GM12874 (cell line): ENCODE data around the gene LHPP.

Source experiments
- TF ChIP-seq, protein P1 (sequence below): IDR thresholded peaks from 2 replicates; pipeline ENCODE4 v1.5.1; 2011; ENCODE audit warnings: low read depth, mild to moderate bottlenecking, control low read depth, low read length, moderate library complexity; ENCODE audit not compliant: insufficient read depth

The LHPP gene

DNA sequence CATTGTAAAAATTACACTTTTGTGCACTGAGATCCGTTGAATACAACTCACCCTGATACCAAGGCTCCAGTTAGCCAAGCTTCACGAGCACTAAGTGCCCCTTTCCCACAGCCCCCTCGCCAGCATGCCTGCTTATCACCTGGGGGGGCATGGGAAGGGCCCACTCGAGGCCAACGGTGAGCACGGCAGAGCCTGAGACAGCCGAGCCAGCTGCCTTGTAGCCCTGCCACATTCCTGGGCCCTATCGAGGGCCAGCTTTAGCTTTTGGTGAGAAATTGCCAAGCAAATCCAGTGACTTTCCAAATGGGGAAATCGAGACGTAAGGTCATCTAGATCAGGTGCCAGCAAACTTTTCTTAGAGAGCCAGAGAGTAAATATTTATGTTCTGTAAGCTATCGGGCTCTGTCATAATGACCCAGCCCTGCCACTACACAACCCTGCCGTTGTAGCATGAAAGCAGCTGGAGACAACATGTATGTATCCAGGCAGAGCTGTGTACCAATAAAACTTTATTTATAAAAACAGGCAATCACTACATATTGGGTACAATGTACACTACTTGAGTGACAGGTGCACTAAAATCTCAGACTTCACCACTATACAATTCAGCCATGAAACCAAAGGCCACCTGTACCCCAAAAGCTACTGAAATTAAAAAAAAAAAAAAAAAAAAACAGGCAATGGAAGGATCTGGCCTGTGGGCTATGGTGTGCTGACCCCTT lies 198.9 kb downstream of the LHPP start:
- TF ChIP-seq, protein P1, sequence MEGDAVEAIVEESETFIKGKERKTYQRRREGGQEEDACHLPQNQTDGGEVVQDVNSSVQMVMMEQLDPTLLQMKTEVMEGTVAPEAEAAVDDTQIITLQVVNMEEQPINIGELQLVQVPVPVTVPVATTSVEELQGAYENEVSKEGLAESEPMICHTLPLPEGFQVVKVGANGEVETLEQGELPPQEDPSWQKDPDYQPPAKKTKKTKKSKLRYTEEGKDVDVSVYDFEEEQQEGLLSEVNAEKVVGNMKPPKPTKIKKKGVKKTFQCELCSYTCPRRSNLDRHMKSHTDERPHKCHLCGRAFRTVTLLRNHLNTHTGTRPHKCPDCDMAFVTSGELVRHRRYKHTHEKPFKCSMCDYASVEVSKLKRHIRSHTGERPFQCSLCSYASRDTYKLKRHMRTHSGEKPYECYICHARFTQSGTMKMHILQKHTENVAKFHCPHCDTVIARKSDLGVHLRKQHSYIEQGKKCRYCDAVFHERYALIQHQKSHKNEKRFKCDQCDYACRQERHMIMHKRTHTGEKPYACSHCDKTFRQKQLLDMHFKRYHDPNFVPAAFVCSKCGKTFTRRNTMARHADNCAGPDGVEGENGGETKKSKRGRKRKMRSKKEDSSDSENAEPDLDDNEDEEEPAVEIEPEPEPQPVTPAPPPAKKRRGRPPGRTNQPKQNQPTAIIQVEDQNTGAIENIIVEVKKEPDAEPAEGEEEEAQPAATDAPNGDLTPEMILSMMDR = no peak

DNA sequence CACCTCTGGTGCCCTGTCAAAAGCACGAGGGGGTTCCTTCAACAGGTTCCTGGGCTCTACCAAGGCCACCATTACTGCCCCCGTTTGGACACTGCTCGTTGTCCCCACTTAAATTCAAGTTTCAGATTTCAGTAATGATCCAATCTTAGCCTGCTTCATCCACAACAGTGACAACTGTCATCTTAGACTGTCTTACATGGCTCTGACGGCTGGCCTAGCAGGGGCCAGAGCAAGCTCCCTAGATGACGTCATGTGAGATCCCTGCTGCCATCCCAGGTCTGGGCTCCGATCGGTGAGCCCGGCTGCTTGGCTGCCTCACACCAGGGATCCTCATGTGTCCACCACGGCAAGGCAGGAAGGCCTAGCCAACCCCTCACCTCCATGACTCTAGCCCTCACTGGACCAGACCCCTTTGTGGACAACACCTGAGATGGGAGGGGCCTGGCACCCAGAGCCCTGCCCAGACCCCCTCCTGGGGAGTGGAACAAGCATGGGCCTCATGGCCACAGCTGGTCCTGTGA lies 200.1 kb downstream of the LHPP start:
- TF ChIP-seq, protein P1 = no peak

DNA sequence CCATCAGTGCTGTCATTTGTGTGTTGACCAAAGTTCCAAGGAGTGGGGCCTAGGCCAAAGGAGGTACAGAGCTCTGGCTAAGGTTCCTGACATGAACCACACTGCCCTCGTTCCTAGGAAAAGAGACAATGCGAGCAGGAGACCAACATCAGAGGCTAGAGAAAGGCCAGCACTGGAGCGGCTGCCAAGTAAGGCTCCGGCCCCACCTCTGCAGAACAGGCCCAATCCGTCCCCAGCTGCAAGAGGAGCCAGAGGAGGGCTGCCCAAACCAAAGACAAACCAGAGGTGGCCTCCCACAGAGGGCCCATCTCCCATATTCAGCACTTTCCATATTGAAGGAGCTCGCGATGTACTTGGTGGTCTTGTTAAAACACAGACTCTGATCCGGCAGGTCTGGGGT lies 201.6 kb downstream of the LHPP start:
- TF ChIP-seq, protein P1 = no peak
